ENCODE results near the gene IWS1. TPM values are rescaled to one million over a fixed set of nuclear protein-coding genes. Genes with fewer than 3 reads are reported as not detected.

IWS1 gene
- total and polyA plus RNA-seq, 2 experiments from 2014 or later: 45.9 to 47.8 TPM

- TF ChIP-seq EZH2phosphoT487 (IDR thresholded peaks at IDR 0.05; ENCODE audit: low read depth, severe bottlenecking, unreplicated experiment) (no peak), EZH2 (IDR thresholded peaks at IDR 0.05; ENCODE audit: borderline replicate concordance) (no peak)
- TF ChIP-seq, protein P1, sequence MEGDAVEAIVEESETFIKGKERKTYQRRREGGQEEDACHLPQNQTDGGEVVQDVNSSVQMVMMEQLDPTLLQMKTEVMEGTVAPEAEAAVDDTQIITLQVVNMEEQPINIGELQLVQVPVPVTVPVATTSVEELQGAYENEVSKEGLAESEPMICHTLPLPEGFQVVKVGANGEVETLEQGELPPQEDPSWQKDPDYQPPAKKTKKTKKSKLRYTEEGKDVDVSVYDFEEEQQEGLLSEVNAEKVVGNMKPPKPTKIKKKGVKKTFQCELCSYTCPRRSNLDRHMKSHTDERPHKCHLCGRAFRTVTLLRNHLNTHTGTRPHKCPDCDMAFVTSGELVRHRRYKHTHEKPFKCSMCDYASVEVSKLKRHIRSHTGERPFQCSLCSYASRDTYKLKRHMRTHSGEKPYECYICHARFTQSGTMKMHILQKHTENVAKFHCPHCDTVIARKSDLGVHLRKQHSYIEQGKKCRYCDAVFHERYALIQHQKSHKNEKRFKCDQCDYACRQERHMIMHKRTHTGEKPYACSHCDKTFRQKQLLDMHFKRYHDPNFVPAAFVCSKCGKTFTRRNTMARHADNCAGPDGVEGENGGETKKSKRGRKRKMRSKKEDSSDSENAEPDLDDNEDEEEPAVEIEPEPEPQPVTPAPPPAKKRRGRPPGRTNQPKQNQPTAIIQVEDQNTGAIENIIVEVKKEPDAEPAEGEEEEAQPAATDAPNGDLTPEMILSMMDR (IDR thresholded peaks at IDR 0.05; ENCODE audit: poor library complexity): no peak
- Histone ChIP-seq H3K4me3 (no peak overlapping the region), H4K20me1 (ENCODE audit: insufficient read depth, poor library complexity, severe bottlenecking) (no peaks in the 10 kb centered on the region), H3K27ac (no peak overlapping the region), H3K36me3 (replicated peaks; ENCODE audit: insufficient read depth, low read depth) (no peaks in the 10 kb centered on the region), H3K9me2 (replicated peaks; ENCODE audit: insufficient read depth) (no peaks in the 10 kb centered on the region), H3K4me2 (no peak overlapping the region), H2AFZ (no peak overlapping the region), H3K4me1 (ENCODE audit: insufficient read depth) (no peaks in the 10 kb centered on the region), H3K9me3 (ENCODE audit: low read depth) (no peaks in the 10 kb centered on the region), H3K79me2 (no peaks in the 10 kb centered on the region), H3K27me3 (no peaks in the 10 kb centered on the region)
- DNase-seq (ENCODE audit: low spot score): no peak
- WGBS (ENCODE audit: low lambda C conversion rate, missing lambda C conversion rate): 95% methylated on average over 2 of the region's 2 CpGs
These were observed 50.5 kb downstream of the IWS1 start for GRCh38 chr2:127475788-127476187.

- H3K79me2 ChIP-seq: no peaks in the 10 kb centered on the region
- H2AFZ ChIP-seq: no peak overlapping the region
- no peaks in the 10 kb centered on the region for H3K4me1 ChIP-seq (ENCODE audit: insufficient read depth)
- DNase-seq (ENCODE audit: low spot score): no peak
- no peaks in the 10 kb centered on the region for H3K9me3 ChIP-seq (ENCODE audit: low read depth)
- no peaks in the 10 kb centered on the region for H3K9me2 ChIP-seq (replicated peaks; ENCODE audit: insufficient read depth)
- no peak overlapping the region for H3K4me2 ChIP-seq
- TF ChIP-seq, protein P1 (IDR thresholded peaks at IDR 0.05; ENCODE audit: poor library complexity): no peak
- TF ChIP-seq EZH2 (IDR thresholded peaks at IDR 0.05; ENCODE audit: borderline replicate concordance): no peak
- no peak for TF ChIP-seq EZH2phosphoT487 (IDR thresholded peaks at IDR 0.05; ENCODE audit: low read depth, severe bottlenecking, unreplicated experiment)
- peak overlapping the region; percentile 8 for H3K27ac ChIP-seq
- WGBS (ENCODE audit: low lambda C conversion rate, missing lambda C conversion rate): 79% methylated on average over 1 of the region's 1 CpG
- no peaks in the 10 kb centered on the region for H4K20me1 ChIP-seq (ENCODE audit: insufficient read depth, poor library complexity, severe bottlenecking)
- H3K4me3 ChIP-seq: no peak overlapping the region
- no peaks in the 10 kb centered on the region for H3K27me3 ChIP-seq
- H3K36me3 ChIP-seq (replicated peaks; ENCODE audit: insufficient read depth, low read depth): no peaks in the 10 kb centered on the region
These were observed 54.0 kb downstream of the IWS1 start for GRCh38 chr2:127472268-127472667.

DNA sequence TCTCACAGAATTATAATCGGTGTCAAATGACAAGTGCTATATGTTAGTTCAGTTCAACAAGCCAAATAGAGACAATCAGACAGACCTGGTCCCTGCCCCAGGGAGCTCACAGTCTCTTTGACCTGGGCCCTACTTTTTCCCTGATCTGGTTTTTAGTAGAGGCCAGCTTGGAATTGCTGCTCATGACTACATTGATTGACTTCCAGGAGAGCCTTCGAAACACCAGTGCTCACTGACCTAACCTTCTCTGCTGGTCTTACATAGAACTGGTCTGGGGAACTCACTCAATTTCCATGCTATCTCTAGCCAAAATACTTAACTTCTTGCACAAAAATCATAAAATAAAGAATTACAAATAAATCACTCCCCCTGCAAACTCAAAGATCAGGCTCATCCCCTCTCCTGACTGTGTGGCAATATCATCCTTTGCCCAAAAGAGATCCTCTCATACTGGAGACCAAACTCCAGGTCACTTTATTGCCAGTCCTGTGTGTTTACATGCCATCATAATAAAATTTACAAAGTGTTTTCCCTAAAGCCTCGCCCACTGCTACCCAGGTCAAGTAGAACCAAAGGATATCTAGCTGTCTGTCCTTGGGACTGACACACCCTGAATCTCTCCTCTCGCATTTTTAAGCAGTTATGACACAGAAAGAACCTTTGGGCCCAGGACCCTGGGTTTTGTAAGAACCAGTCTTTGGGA lies 54.9 kb downstream of the IWS1 start:
- H3K4me3 ChIP-seq: no peak overlapping the region
- H2AFZ ChIP-seq: no peak overlapping the region
- H4K20me1 ChIP-seq (ENCODE audit: insufficient read depth, poor library complexity, severe bottlenecking): no peaks in the 10 kb centered on the region
- TF ChIP-seq, protein P1 (IDR thresholded peaks at IDR 0.05; ENCODE audit: poor library complexity): no peak
- no peak for TF ChIP-seq EZH2 (IDR thresholded peaks at IDR 0.05; ENCODE audit: borderline replicate concordance)
- TF ChIP-seq EZH2phosphoT487 (IDR thresholded peaks at IDR 0.05; ENCODE audit: low read depth, severe bottlenecking, unreplicated experiment): no peak
- H3K79me2 ChIP-seq: no peaks in the 10 kb centered on the region
- no peaks in the 10 kb centered on the region for H3K36me3 ChIP-seq (replicated peaks; ENCODE audit: insufficient read depth, low read depth)
- H3K27ac ChIP-seq: peak overlapping the region; percentile 8
- H3K9me2 ChIP-seq (replicated peaks; ENCODE audit: insufficient read depth): no peaks in the 10 kb centered on the region
- no peak for DNase-seq (ENCODE audit: low spot score)
- WGBS (ENCODE audit: low lambda C conversion rate, missing lambda C conversion rate): 82% methylated on average over 4 of the region's 4 CpGs
- H3K4me2 ChIP-seq: no peak overlapping the region
- no peaks in the 10 kb centered on the region for H3K27me3 ChIP-seq
- no peaks in the 10 kb centered on the region for H3K9me3 ChIP-seq (ENCODE audit: low read depth)
- no peaks in the 10 kb centered on the region for H3K4me1 ChIP-seq (ENCODE audit: insufficient read depth)
